HG03520 (cell line): ENCODE results near the gene FHDC1.

Experiments
- ATAC-seq: cut with Tn5 transposase; IDR thresholded peaks from one replicate; pipeline ENCODE4 v1.9.1; 2021; ENCODE audit warnings: mild to moderate bottlenecking, moderate library complexity; ENCODE audit not compliant: unreplicated experiment

FHDC1 gene

GRCh38 chr4:152979731-152980330, 43.7 kb downstream of the FHDC1 start:
- no peak for ATAC-seq

GRCh38 chr4:152981278-152981677, 45.2 kb downstream of the FHDC1 start:
- ATAC-seq, result no peak

DNA sequence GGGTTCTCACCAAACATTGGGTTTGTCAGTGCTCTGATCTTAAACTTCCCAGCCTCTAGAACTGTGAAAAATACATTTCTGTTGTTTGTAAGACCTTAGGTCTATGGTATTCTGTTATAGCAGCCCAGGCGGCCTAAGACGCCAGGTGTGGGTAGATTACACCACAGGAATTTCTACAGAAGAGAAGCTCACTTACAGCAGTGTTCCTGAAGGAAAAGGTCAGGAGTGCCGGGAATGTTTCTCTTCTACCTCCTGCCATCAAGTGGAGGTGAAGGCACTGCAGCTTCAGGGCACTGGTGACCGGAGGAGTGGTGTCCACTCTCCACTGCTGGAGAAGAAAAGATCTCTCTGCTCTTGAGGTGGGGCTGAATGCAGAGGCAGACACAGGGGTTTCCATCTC, 45.7 kb downstream of the FHDC1 start:
- ATAC-seq, result no peak

DNA sequence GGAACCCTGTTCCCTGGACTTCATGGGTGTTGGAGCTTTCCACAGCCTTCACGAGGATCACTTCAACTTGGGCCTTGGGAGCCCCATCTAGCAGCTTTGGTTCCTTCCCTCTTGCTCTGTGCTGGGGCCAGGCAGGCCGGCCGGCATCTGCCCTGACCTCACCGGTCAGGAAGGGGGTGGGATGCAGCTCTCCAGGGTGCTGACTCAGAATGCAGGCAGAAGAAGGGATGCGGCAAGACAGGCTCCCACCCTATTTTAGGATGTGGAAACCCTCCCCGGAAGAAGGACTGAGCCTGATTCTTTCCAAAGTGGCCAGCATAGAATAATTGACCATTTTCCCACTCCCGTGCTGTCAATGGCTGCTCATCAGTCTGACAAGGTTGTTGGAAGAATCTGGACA, 47.1 kb downstream of the FHDC1 start:
- ATAC-seq, result no peak

DNA sequence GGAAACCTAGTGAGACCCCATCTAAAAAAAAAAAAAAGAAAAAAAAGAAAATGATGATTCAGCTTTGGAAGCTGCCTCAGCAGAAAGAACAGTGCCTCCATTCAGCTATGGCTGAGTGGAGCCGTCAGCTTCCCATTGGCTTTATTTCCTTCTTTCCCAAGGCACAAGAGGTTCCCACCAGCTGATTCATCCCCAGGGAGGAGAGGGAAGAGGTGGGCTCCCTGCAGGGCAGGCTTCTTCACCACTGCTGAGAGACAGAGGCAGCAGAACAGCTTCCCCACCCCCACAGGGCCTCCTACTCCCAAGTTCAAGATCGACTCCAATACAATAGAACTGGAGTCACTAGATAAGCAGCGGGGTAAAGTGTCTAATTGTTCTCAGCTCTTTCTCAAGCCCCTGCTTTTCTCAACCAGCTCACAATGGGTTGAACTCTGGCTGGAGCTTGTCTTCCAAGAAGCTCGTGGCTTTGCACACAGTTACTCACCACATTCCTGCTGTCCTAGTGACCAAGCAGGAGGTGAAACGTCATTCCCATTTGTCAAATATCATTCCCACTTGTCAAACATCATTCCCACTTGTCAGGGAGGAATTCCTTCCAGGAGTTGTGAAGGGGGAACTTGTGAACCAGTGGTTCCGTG, 47.8 kb downstream of the FHDC1 start:
- ATAC-seq, result no peak

- no peak for ATAC-seq
Measured at GRCh38 chr4:152988721-152989553, 52.8 kb downstream of the FHDC1 start.

GRCh38 chr4:152989554-152989970, 53.4 kb downstream of the FHDC1 start:
- no peak for ATAC-seq

DNA sequence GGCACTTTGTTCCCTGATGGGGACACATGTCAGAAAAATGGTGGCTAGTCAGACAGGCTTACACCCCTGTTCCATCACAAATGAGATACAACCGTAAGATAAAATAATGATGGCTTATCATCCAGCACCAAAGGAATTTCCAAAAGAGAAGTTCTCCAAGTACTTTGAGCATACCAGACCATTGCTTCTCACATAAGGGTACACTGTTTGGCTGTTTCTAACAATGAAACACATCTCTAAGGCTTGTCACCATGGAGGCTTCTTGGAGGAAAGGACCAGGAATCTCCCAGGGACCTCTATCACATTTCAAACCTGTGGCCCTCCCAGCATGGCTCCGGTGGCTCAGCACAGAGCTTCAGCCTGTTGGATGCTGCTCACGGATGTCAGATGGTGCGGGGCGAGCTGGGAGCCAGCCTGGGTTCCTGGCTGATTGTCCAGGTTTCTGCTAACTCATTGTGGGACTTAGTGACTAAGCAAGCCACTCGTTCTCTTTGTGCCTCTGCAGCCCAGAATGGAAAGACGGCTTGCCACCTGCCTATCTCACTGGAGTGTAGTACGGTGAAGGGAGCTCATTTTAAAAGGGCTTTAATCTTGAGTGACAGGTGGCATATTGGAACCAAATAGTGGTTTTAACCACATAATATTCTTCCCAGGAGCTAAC, 54.5 kb downstream of the FHDC1 start:
- no peak for ATAC-seq

DNA sequence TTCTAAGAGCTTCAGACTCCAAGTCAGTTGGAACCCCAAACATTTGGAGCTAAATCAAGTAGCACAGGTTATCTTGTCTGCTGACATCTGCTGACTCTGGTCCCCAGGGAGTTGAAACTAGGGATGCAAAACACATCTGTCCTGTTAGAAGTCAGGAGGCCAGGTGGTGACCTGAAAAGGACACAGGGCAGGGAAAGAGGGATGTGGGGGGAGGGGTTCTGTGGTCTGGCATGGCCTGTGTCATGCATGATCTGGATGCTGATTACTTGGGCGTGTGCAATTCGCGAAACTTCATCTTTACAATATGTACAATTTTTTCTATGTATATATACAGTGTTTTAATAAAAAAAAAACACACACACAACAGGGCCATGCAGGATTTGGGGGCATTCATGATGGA, 55.3 kb downstream of the FHDC1 start:
- ATAC-seq, result no peak

DNA sequence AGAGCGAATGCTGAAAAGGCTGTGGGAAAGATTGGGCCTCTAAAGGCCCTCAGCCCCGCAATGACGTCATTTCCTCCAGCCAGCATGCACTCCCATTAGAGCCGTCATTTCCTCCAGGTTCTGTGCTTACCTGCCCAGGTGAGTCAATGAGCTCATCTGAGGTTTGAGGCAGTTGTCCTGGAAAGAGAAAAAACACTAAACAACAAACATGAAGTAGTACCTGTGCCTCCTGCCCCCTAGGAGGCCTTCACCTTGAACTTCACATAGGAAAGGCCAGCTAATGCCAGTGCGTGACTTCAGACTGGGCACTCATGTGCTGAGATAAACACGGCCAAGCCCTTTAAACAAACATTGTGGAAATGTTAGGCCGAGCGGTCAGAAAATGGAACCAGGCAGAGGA, 55.9 kb downstream of the FHDC1 start:
- ATAC-seq, result no peak

- no peak for ATAC-seq
Measured at GRCh38 chr4:152992466-152992865, 56.3 kb downstream of the FHDC1 start.

DNA sequence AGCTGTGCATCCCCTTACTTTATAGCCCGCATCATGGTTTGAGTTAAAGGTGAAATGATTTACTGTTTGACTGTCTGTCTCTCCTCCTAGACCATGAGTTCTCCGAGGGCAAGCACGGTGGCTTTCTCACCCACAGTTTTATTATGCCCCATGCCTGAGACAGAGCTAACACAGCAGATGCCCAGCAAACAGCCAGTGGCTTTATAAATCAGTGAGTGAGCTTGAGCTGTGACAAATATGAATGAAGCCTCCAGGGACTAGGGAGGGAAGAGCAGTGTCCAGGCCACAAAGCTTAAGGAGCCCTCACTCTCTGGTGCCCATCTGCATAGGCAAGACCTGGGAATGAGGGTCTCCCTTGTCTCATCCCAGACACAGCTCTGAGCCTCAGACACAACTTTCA, 57.9 kb downstream of the FHDC1 start:
- no peak for ATAC-seq

GRCh38 chr4:152996111-152996571, 60.0 kb downstream of the FHDC1 start:
- ATAC-seq, result no peak

- ATAC-seq, result no peak
Measured at GRCh38 chr4:152996672-152997071, 60.5 kb downstream of the FHDC1 start.

DNA sequence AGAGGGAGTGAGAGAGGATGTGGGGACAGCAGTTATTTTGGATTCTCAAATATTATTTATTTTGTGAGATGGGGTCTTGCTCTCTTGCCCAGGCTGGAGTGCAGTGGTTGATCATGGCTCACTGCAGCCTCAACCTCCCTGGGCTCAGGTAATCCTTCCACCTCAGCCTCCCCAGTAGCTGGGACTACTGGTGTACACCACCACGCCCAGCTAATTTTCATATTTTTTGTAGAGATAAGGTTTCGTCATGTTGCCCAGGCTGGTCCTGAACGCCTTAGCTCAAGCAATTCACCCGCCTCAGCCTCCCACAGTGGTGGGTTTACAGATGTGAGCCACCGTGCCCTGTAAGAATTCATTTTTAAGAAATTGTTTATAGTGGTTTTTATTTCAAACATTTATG, 61.2 kb downstream of the FHDC1 start:
- no peak for ATAC-seq

- ATAC-seq, result no peak
Measured at GRCh38 chr4:152997771-152998487, 61.8 kb downstream of the FHDC1 start.

DNA sequence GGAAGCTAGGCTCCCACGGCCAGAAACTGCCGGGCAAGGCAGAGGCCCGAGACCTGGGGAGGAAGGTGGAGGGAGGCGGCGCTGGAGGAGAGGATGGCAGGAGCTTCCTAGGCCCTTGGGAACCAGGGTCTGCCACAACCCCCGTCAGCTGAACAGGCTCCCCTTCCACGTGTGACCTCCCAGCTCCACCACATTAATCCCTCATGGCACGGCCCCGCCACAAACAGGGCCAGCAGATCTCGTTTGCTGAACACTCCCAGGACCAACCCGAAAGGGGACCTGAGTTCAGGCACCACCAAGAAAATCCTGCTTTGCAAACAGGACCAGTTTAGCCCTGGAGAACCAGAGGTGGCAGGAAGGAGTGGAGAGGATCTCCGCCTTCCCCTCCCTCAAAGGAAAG, 62.7 kb downstream of the FHDC1 start:
- no peak for ATAC-seq

- no peak for ATAC-seq
Measured at GRCh38 chr4:152999346-153000075, 63.4 kb downstream of the FHDC1 start.

- ATAC-seq, result no peak
Measured at GRCh38 chr4:153000076-153000420, 63.9 kb downstream of the FHDC1 start.

- ATAC-seq, result no peak
Measured at GRCh38 chr4:153001626-153002025, 65.5 kb downstream of the FHDC1 start.
